ENCODE measurements around the gene INSR. TPM values are rescaled to one million over a fixed set of nuclear protein-coding genes. Genes with fewer than 3 reads are reported as not detected.

Gene INSR
- total and polyA plus RNA-seq, 2 experiments from 2014 or later = 19.2 to 52.1 TPM

- H3K4me2 ChIP-seq = peak overlapping the region; percentile 93
- peaks cover 32% of the 10 kb centered on the region for H3K79me2 ChIP-seq (replicated peaks; ENCODE audit: insufficient read depth)
- Mint-ChIP-seq H3K27ac (no peak overlapping the region), H3K9me3 (no peaks in the 10 kb centered on the region), H3K4me3 (peak overlapping the region; percentile 76), H3K36me3 (ENCODE audit: low read depth) (no peaks in the 10 kb centered on the region), H3K27me3 (ENCODE audit: insufficient read depth, low read depth, poor library complexity) (peaks cover 16% of the 10 kb centered on the region), H3K4me1 (peaks cover 15% of the 10 kb centered on the region)
- DNase-seq (ENCODE audit: low spot score) (peak; percentile 56), ATAC-seq (peak; percentile 20)
- peaks cover 8% of the 10 kb centered on the region for H4K20me1 ChIP-seq (replicated peaks; ENCODE audit: insufficient read depth)
- peak overlapping the region; percentile 96 for H2AFZ ChIP-seq
- 0 out of 2 replicates have a peak, but pooled peaks cover 6% of the 10 kb centered on the region for H3F3A ChIP-seq (replicated peaks; ENCODE audit: low read depth)
- peaks cover 16% of the 10 kb centered on the region for H3K4me1 ChIP-seq (ENCODE audit: insufficient read depth)
- TF ChIP-seq REST (IDR thresholded peaks at IDR 0.05; ENCODE audit: unreplicated experiment) (no peak), ETS1 (IDR thresholded peaks at IDR 0.05) (no peak), EZH2 (IDR thresholded peaks at IDR 0.05; ENCODE audit: low read depth, unreplicated experiment) (no peak), POLR2AphosphoS5 (IDR thresholded peaks at IDR 0.05; ENCODE audit: low read depth) (peak; percentile 29; the same call in 1 of the 2 replicates), CTCF (conservative IDR thresholded peaks at IDR 0.05; ENCODE audit: low read depth in 2 of 2) (peak; percentile 22 to 48; a peak in 3 of 4 replicates), STAT1 (IDR thresholded peaks at IDR 0.05; ENCODE audit: unreplicated experiment) (no peak)
- peaks cover 8% of the 10 kb centered on the region; the same call in 1 of the 2 replicates for H3K27me3 ChIP-seq (ENCODE audit: insufficient read depth)
- H3K4me3 ChIP-seq = peak overlapping the region; percentile 78
- H3K27ac ChIP-seq (ENCODE audit: low read depth) = no peak overlapping the region
- no peaks in the 10 kb centered on the region for H3K36me3 ChIP-seq (ENCODE audit: insufficient read depth)
- no peaks in the 10 kb centered on the region for H3K9me2 ChIP-seq (ENCODE audit: insufficient read depth)
These were observed 471 bp upstream of the INSR start for GRCh38 chr19:7294558-7295212.
